Endothelial cell of umbilical vein (primary cell): ENCODE measurements around the gene NAV3.

Experiments used
- EZH2 ChIP-seq: IDR thresholded peaks from 2 replicates; pipeline ENCODE4 v1.6.1; 2012; ENCODE audit warnings: borderline replicate concordance, low read depth, mild to moderate bottlenecking, moderate library complexity, low read length, inconsistent platforms; ENCODE audit not compliant: severe bottlenecking
- POLR2A ChIP-seq: IDR thresholded peaks from 2 replicates; pipeline ENCODE4 v1.6.1; 2012; ENCODE audit warnings: low read depth, mild to moderate bottlenecking, control low read depth, low read length

- TF ChIP-seq EZH2 (no peak), POLR2A (no peak)
Observed at GRCh38 chr12:77788231-77789168, 42.2 kb upstream of the NAV3 start.
